Lung microvascular endothelial cell (primary cell): Measurements from ENCODE around the gene ANKRD1. TPM values are rescaled to one million over a fixed set of nuclear protein-coding genes. Genes with fewer than 3 reads are reported as not detected.

Experiments used
- DNase-seq, 2 donors: peaks; one replicate each; pipeline versions ENCODE4 v3.0.0 to v3.0.0-alpha.2; 2010; ENCODE audit warnings: low read depth in 2 of 2
- total RNA-seq: library from RNA; depleted of rRNA; stranded (reverse); fragments of >200 nt; gene quantifications from 2 replicates; pipeline ENCODE4 v1.2.1, GENCODE V29; 2014

Gene ANKRD1
- total RNA-seq, 1 donor from 2014 or later: 350 TPM

DNA sequence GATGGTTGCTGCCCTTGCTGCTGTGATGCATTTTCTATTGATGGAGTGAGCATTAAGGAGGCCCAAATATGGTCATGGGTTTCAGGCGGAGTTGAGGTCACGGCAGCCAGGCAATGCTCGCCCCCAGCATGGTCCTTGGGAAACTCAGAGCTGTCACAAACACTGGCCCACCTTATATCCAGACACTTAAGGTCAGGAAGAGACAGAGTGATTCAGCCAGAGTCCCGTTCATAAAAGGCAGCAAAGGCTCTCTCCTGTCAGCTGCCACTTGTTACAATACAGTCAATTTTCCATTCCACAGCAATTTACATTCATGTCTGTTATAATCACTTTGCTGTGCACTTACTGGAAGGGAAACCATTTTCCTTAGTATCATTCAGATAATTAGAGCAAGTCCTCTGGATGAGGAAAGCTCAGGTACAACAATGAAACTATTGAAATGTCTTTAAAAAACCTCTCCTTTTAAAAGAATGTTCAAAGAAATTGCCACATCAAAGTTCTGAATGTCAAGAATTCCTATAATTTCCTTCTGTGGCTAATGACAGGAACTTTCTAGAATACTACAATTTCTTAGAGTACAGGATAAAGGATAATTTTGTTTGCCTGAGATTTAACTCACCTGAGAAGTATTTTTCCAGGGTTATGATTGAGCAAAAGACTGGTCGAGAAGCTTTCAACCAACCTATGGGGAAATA, 14.8 kb upstream of the ANKRD1 start:
- peak in 1 of 2 donors; percentile 24 for DNase-seq

DNA sequence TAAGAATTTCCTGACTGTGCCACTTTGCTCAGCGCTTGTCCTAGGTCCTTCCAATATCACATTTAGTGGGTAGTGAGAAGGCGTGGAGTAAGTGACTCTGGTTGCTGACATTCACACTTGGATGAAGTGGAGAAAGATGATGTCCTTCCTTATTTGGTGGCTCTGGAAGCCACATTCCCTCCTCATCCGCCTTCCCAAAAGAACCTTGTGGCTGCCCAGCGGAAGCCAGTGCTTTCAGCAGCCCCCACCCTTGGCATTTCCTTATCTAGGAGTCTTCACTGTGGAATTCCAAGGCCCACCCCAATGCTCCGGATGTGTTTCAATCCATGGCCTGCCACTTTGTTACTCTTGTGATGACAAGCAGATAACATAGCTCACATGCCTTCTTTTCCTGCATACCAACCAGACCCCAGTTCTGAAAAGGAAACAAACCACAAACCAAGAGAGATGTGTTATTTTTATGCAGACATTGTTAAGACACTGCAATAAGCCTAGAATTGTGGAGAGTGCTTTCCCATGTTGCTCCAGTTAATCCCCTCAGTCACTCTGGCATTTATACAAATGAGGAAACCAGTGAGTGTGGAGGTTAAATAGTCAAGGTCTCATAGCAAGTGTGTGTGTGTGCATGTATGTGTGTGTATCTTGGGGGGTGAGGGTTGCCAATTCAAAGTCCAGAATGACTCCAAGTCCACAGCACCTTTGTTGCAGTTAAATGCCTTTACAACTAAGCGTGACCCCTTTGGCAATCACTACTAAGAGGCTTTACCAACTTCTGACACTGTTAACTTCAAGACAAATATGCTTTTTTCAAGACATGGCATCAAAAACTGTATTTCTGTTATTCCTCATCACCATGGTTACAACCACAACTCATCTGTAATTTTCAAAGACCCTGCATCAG, 10.3 kb upstream of the ANKRD1 start:
- DNase-seq: peak; percentile 54 to 89

DNA sequence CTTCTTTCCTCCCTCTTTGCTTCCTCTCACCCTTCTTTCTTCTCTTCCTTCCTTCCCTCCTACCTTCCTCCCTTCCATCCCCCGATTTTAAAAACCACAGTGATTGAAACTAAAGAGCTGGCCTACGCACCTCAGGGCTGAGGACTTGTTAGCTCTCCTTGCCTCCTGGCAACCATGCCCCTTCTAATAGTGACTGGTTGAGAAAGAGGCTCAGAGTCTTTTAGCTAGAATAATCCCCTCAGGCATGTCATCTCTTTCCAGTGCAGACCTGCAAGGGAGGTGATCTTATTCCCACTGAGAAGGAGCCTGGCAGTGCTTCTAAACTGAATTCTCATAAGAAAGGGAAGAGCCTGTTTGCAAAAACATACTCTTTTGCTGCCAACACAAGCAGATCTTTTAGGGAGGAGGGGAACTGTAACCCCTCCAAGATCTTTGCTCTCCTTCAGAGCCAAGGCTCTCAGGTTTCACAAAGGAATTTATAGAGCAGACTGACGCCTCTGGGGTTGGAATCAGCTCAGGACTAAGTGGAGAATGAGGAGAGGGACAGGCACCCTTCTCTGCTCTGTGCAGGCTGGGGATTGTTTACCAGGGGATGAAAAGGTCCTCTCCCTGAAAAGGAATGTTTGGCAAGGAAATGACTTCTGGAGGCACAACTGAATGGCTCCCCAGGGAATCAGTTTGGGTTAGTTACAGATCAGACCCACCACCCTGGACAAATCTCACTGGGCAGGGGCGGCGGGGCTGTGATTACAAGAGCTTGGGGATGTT, 9.4 kb upstream of the ANKRD1 start:
- DNase-seq: peak; percentile 60 to 71

DNA sequence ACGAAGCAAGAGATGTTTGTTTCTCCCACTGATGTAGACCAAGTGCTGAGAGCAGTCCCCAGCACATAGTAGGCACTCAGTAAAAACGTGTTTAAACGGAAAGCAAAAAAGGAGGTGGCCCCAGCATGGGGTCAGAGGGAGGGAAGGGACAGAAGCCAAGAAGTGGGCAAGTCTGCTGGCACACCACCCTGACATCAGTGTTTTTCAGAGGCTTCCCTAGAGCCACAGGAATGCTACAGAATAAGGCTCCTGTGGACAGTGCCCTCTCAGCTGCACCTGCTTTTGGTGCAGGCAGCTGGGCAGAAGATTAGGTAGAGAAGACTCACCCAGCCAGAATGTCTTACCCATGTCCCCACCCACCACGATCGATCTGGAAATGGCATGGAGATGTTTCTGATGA, 8.3 kb upstream of the ANKRD1 start:
- no peak for DNase-seq

DNA sequence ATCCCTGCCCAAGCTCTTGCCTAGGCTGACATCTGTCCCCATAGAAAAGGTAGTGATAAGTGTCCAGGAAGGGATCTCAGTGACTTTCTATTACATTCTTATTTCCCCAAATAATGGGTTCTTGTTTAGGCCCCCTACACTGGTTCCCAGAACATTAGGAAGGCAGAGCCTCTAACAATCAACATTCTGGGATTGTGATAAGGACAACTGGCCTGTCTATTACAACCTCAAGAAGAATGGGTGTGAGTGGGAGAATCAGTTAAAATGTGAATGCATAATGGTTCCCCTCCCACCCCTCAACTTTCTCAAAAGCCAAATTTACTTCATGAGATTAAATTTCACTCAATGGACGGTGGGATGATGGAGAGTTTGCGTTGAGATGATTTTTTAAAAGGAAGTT, 6.4 kb upstream of the ANKRD1 start:
- no peak for DNase-seq

DNA sequence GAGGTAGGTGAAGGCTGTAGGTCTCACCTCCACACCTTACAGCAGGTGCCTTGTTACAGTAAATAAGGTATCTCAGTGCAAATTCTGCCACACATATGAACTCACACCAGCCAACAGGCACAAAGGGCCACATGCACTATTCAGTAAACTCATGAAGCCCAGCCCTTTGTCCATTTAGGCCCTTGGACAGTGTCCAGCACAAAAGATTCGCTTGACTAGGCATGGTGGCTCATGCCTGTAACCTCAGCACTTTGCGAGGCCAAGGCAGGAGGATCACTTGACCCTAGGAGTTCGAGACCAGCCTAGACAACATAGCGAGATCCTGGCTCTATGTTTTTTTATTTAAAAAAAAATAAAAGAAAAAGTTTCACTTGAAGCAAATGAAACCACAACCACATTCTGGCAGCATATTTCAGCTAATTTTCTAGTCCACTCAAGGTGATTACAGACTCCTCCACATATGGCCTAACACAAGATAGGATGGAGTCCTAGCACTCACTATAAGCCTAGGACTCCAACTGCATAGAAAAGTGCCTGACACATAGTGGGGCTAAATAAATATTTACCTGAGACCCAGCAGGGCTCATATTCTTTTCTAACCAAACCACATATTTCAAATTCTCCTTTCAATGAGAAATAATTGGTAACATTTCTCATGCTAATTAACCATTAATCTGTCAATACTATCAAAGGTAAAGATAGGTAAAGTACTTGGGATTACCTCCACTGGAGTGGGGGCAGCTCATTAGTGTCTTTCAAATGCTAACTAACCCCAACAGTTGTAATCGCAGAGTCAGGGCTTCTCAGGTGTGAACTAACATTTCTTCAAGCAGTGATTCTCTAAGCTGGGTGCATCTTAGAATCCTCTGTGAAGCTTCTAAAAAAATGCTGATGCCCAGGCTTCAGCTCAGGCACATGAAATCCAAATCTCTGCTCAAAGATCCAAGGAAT, 4.5 kb upstream of the ANKRD1 start:
- DNase-seq: no peak

DNA sequence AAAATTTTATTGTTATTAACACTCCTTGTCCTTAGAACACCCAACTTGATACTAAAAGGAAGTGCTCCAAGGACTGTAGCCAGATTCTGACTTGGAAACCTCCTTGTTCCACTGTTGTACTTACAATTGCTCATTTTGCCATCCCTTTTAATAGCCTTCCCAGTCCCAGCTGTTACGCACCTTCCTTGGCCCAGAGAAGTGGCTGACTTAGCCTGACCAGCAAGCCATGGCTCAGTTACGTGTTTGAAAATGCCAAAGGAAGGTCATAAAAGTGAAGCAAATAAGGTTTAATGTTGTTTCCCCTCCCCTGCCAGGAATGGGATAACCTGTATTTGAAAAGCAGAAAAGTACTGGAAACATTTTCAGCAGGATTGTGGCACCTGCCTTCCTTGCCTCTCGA, 3.7 kb upstream of the ANKRD1 start:
- no peak for DNase-seq

DNA sequence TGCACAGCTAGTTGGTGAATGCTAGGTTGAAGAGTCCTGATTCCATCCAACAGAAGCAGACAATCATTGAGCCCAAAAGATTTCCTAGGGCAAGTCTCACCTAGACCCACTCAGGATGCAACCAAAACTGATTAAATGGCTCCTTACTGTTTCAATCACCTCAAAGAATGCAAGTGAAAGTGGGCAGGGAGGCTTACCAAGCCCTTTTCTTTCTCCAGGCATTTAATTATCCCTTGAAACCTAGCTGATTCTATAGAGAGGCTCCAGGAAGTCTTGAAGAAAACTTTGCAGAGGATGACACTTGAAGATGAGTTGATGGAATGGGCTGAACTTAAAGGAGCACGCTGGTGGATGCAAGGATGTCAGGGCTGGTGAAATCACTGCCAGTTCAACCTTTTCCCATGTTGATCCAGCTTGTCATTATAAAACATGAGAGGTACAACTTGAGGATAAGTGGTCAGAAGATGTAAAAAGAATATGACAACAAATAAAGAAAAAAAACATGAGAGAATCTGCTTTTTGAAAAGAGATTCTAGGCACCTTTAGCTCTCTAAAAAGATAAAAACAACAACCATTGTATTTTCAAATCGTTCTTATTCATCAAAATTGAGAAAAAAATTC, 2.3 kb upstream of the ANKRD1 start:
- no peak for DNase-seq

DNA sequence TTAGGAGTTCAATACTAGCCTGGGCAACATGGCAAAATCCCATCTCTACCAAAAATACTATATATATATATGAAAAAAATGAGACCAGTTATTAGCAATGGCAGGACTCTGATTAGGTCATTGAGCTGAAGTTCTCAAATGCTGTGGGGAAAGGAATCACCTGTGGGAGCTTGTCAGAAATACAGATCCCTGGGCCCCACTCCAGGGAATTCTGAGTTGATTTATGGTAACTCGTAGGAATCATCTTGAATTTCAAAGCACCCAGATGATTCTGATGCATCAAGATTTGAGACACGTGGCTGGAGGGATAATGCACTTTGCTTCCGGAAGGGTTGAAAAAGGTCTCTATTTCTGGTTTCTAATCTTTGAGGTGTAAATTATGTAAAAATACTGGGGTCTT, 1.0 kb upstream of the ANKRD1 start:
- no peak for DNase-seq

DNA sequence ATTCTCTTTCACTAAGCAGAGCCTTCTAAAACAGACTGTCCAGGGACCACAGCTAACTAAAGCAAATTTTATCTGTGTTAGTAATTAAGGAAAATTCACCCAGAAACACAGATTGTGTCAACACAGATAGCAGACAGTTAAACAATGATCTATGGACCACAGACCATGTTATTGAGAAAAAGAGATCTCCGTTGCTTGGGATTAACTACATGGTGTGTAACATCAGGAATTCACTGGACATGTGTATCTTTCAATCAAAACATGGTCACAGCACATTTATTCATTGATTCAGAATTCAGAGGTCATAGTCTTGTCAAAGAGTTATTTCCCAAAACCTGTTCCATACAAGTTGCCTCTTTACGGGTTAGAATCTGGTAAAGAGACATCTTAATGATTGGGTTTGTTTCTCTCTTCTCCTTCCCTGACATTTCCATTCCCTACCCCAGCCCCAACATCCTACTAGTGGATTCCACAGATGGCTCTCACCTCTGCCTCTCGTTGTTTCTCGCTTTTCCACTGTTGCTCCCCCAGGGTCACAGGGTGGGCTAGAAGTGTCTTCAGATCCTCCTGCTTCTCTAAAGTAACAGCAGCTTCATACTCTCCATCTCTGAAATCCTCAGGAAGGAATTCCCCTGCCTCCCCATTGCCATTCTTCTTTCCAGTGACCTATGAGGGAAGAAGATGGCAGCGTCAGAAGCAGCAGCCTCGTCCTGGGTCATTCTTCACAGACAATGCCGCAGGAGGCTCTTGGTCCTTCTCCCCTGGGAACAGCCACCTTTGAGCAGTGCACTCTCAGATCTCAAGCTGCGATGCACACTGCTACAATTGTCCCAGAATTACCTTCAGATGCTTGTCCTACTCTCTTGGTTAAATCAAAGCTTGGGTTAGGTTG, 958 bp downstream of the ANKRD1 start:
- DNase-seq: peak; percentile 27 to 38

DNA sequence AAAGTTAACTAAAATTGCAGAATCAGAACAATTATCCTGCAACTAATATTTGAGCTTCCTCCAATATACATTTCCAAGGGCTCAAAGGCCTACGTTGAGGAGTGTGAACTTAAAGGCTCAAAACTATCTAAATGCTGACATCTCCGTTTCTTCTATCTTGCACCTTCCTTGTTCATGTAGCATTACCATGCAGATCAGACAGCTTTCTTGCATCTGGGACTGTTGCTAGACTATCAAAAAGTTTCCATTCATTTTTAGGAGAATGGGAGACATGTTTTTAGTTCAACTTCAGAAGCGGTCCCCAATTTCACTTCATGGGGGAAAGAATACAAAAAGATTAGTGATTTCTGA, 2.9 kb downstream of the ANKRD1 start:
- peak in 1 of 2 donors; percentile 15 for DNase-seq

DNA sequence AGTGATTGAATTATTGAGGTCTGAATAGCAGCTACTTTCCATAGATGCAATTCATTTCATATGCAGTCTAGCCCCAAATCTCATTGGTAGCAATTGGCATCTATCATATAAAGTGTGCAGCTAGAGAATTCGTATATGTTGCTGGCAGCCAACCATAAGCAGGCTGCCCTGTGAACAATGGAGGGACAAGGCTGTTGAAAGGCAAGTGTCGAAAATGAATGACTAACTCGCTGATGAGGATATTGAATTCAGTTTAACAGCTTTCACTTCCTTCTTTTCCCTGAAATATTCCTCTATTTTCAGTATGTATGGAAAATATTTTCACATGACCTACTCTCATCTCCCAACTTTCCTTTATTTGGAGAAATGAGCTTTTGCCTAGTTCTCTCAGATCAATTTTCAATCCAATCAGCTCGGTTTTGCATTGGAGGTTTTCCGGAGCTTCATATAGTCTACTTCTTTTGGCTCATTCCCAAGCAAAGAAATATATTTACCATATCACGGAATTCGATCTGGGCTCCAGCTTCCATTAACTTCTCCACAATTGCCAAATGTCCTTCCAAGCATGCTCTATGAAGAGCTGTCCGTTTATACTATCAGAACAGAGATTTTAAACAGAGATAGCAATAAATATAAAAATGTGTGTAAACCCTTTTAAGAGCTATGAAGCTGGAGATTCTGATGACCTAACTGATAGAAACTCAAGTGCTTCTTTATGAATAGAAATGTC, 3.5 kb downstream of the ANKRD1 start:
- peak; percentile 58 to 87 for DNase-seq

DNA sequence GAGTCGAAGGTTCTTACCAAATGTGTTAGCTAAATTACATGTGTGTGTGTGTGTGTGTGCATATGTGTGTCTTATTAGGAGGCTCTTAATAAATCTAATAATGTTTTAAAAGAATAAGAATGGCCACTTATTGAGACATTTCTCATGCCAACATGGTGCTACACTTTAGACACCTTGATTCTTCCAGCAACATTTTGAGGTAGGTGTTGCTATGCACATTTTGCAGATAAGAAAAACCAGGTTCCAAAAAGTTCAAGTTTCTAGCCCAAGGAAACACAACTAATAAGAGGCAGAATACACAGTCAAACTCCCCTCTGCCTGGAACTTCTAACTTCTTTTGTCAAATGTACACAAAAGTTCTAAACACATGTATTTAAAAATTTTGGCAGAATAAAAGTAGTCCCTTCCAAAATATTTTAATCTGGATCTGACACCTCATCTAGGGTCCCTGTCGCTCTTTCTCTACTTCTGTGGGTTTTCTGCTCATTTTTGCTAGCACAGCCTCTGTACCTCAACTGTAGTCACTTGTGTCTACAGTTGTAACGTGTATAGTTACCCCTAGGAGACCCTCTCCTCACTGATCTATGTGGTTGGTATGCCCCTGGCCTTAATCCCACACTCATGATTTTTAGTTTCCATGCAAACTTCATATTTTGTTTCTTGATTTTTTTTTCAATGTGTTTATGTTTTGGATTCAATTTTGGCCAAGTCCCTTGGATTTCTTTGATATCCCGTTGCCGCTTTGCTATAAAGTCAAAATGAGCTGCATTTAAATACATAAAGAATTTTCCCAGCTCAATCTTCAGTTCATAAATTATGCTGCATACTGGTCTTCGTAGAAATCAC, 4.3 kb downstream of the ANKRD1 start:
- peak; percentile 20 to 34 for DNase-seq

DNA sequence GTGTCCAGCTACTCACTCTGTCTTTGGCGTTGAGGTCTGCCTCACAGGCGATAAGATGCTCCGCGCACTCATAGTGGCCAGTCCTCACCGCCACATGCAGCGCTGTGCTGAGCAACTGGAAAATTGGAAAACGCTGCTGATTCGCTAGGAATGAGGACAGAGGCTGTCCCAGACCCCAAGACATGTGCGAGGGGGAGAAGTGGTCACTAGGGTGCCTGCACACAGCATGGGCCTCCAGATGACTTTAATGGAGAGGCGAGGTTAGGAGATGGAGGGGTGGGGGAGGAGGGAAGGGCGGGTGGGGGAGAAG, 5.2 kb downstream of the ANKRD1 start:
- peak in 1 of 2 donors; percentile 19 for DNase-seq

DNA sequence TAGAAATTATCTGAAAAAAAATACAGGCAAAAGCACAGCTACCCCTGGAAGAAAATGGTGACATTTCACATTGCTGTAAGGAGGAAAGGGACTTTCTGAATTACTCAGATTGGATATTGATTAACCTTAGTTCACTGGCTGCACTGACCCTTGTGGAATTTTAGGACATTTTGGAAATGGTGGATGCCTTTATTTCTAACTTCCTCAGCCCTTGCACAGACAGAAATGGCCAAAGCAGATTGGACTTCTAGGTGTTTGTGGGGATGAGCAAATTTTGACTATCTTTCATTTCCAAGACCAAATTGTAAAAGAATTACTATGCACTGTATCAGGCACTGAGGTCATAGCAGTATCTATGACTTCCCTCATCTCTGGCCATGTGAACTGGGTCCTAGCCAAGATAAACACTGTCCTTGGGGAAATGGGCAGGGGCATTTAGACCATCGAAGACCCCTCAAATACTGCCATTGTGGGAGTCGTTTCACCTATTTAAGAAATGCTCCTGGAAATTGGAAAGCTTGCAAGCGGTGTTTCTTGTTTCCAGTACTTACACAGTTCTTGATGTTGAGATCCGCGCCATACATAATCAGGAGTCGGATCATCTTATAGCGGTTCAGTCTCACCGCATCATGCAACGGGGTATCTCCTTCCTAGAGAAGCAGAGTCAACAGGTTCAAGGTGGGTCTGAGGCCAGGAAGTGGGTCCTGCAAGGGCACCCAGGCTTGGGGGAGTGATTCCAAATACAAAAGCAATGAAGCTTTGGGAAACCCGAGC, 5.7 kb downstream of the ANKRD1 start:
- peak; percentile 25 to 56 for DNase-seq

DNA sequence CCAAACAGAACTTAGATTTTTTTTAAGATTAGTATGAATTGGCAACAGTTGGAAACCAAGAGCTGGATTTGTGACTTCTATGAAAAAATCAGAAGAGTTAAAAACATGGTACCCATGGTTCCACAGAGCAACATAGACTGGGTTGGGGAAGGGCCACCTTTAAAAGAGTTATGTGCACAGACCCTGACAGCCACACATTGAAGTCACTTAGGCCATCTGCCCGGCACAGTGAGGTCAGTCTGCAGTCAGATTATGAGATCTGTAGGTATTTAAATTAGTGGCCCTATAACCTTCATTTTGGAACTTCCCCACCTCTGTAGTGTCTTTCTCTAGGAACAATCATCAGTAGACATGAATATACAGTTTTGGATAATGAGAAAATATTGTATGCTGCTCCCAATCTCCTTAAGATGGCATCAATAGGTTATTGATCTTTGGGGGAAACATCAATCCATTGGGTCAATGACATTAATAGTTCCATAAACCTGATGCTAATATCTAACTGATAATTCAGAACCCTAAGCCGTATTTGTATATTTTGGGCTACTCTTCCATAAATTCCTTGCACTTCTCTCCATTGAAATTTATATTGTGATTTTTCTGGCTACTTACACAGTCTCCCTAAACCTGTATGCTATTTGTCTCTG, 7.0 kb downstream of the ANKRD1 start:
- peak; percentile 33 to 41 for DNase-seq
